GM23338 (cell line): ENCODE results near the gene HSPD1. TPM values are rescaled to one million over a fixed set of nuclear protein-coding genes. Genes with fewer than 3 reads are reported as not detected.

Experiments used
- ATAC-seq: fragments of 200-7000 bp; cut with Tn5 transposase; 3 replicates; pipeline ENCODE4 v1.9.1; 2020
- DNase-seq: peaks from one replicate; pipeline ENCODE4 v3.0.0-alpha.2; 2015; ENCODE audit warnings: low spot score
- H2AFZ ChIP-seq: fragments of 200-600 bp; sonication (generic); 2 replicates; pipeline ENCODE4 v1.8.0; 2016; ENCODE audit warnings: antibody characterized with exemption, mild to moderate bottlenecking, moderate library complexity
- H3F3A ChIP-seq: fragments of 200-600 bp; sonication (generic); replicated peaks from 2 replicates; pipeline ENCODE4 v1.8.0; 2017; ENCODE audit warnings: antibody characterized with exemption, mixed run types, low read depth
- H3K27ac ChIP-seq: fragments of 200-600 bp; sonication (generic); 2 replicates; pipeline ENCODE4 v1.6.1; 2016; ENCODE audit warnings: low read depth
- H3K27me3 ChIP-seq: fragments of 200-600 bp; sonication (generic); 2 replicates; pipeline ENCODE4 v1.8.0; 2016; ENCODE audit warnings: mild to moderate bottlenecking, mixed run types, moderate library complexity; ENCODE audit not compliant: insufficient read depth
- H3K36me3 ChIP-seq: fragments of 200-600 bp; sonication (generic); 2 replicates; pipeline ENCODE4 v1.8.0; 2016; ENCODE audit warnings: mild to moderate bottlenecking; ENCODE audit not compliant: insufficient read depth
- H3K4me1 ChIP-seq: fragments of 200-600 bp; sonication (generic); 2 replicates; pipeline ENCODE4 v1.8.0; 2016; ENCODE audit warnings: mild to moderate bottlenecking, moderate library complexity; ENCODE audit not compliant: insufficient read depth
- H3K4me2 ChIP-seq: fragments of 200-600 bp; sonication (generic); 2 replicates; pipeline ENCODE4 v1.7.1; 2017; ENCODE audit warnings: mixed run types
- H3K4me3 ChIP-seq: fragments of 200-600 bp; sonication (generic); 2 replicates; pipeline ENCODE4 v1.6.1; 2016; ENCODE audit warnings: mixed run types
- H3K79me2 ChIP-seq: fragments of 200-600 bp; sonication (generic); replicated peaks from 2 replicates; pipeline ENCODE4 v1.8.0; 2017; ENCODE audit warnings: mild to moderate bottlenecking; ENCODE audit not compliant: insufficient read depth
- H3K9me2 ChIP-seq: fragments of 200-600 bp; sonication (generic); 2 replicates; pipeline ENCODE4 v1.8.0; 2017; ENCODE audit not compliant: insufficient read depth
- H4K20me1 ChIP-seq: fragments of 200-600 bp; sonication (generic); replicated peaks from 2 replicates; pipeline ENCODE4 v1.8.0; 2017; ENCODE audit warnings: mild to moderate bottlenecking; ENCODE audit not compliant: insufficient read depth
- H3K27ac Mint-ChIP-seq: 2 replicates; pipeline ENCODE4 v1.8.0; 2020; ENCODE audit warnings: inconsistent platforms, mild to moderate bottlenecking, moderate library complexity, mixed read lengths
- H3K27me3 Mint-ChIP-seq: 3 replicates; pipeline ENCODE4 v1.8.0; 2022; ENCODE audit warnings: low read depth, mild to moderate bottlenecking, moderate library complexity, mixed read lengths, inconsistent platforms; ENCODE audit not compliant: insufficient read depth, poor library complexity
- H3K36me3 Mint-ChIP-seq: 3 replicates; pipeline ENCODE4 v1.8.0; 2021; ENCODE audit warnings: low read depth, mild to moderate bottlenecking, inconsistent platforms, moderate library complexity, mixed read lengths
- H3K4me1 Mint-ChIP-seq: 3 replicates; pipeline ENCODE4 v1.8.0; 2020; ENCODE audit warnings: mild to moderate bottlenecking, inconsistent platforms, mixed read lengths
- H3K4me3 Mint-ChIP-seq: 3 replicates; pipeline ENCODE4 v1.8.0; 2021; ENCODE audit warnings: moderate library complexity, mild to moderate bottlenecking, inconsistent platforms, mixed read lengths
- H3K9me3 Mint-ChIP-seq: 3 replicates; pipeline ENCODE4 v1.8.0; 2020; ENCODE audit warnings: moderate library complexity, mild to moderate bottlenecking, inconsistent platforms, mixed read lengths
- CREB1 ChIP-seq: fragments of 250-450 bp; sonication (Bioruptor Pico); IDR thresholded peaks from 2 replicates; pipeline ENCODE4 v1.5.0; 2020; ENCODE audit warnings: low read depth, mild to moderate bottlenecking, moderate library complexity
- CTCF ChIP-seq, 2 experiments: fragments of 200-600 bp in 1 of 2; sonication (generic) in 1 of 2; conservative IDR thresholded peaks; 2 replicates each; pipeline versions ENCODE4 v1.5.1 to v1.6.1; 2016 to 2017; ENCODE audit warnings: antibody characterized with exemption in 2 of 2, low read depth in 2 of 2, mild to moderate bottlenecking in 2 of 2, moderate library complexity in 1 of 2
- ETS1 ChIP-seq: IDR thresholded peaks from 2 replicates; pipeline ENCODE4 v1.6.1; 2016; ENCODE audit warnings: antibody characterized with exemption
- EZH2phosphoT487 ChIP-seq: fragments of 200-600 bp; sonication (generic); IDR thresholded peaks from one replicate; pipeline ENCODE4 v1.8.1; 2018; ENCODE audit warnings: antibody characterized with exemption; ENCODE audit not compliant: unreplicated experiment
- JUNB ChIP-seq: IDR thresholded peaks from one replicate; pipeline ENCODE4 v1.6.1; 2016; ENCODE audit warnings: antibody characterized with exemption; ENCODE audit not compliant: unreplicated experiment
- POLR2AphosphoS5 ChIP-seq: IDR thresholded peaks from 2 replicates; pipeline ENCODE4 v1.6.1; 2016; ENCODE audit warnings: antibody characterized with exemption, low read depth
- REST ChIP-seq: IDR thresholded peaks from one replicate; pipeline ENCODE4 v1.6.1; 2018; ENCODE audit warnings: antibody characterized with exemption; ENCODE audit not compliant: unreplicated experiment
- ZNF331 ChIP-seq: fragments of 250-450 bp; sonication (Bioruptor Pico); IDR thresholded peaks from 2 replicates; pipeline ENCODE4 v1.5.0; 2020; ENCODE audit warnings: low read depth, mild to moderate bottlenecking, moderate library complexity
- ZNF462 ChIP-seq: fragments of 250-450 bp; sonication (Bioruptor Pico); IDR thresholded peaks from 2 replicates; pipeline ENCODE4 v1.5.0; 2020; ENCODE audit warnings: mild to moderate bottlenecking, moderate library complexity
- polyA plus RNA-seq: library from polyadenylated mRNA; unstranded; fragments of >200 nt; fragmentation: Nextera tagmentation; extraction: Ambion mirVana; gene quantifications from 2 replicates; pipeline ENCODE4 v1.2.1, GENCODE V29; 2016
- total RNA-seq: library from RNA; depleted of rRNA; stranded (reverse); fragments of >200 nt; shearing (Covaris generic); gene quantifications from 2 replicates; pipeline ENCODE4 v1.2.3, GENCODE V29; 2014

The HSPD1 gene
- total and polyA plus RNA-seq, 2 experiments from 2014 or later = 880 to 1,188 TPM

- Histone ChIP-seq H3K4me1 (peaks cover 7% of the 10 kb centered on the region), H3K4me3 (no peak overlapping the region), H3F3A (peaks cover 3% of the 10 kb centered on the region; the same call in 1 of the 2 replicates), H3K27ac (peak overlapping the region; percentile 37), H4K20me1 (no peaks in the 10 kb centered on the region), H3K4me2 (no peak overlapping the region), H3K9me2 (no peaks in the 10 kb centered on the region), H3K27me3 (no peaks in the 10 kb centered on the region), H3K36me3 (peaks cover 14% of the 10 kb centered on the region; the same call in 1 of the 2 replicates), H2AFZ (no peak overlapping the region), H3K79me2 (peaks cover 16% of the 10 kb centered on the region)
- Mint-ChIP-seq H3K36me3 (peaks cover 77% of the 10 kb centered on the region), H3K4me3 (no peak overlapping the region), H3K9me3 (no peaks in the 10 kb centered on the region), H3K4me1 (peaks cover 8% of the 10 kb centered on the region; the same call in 2 of the 3 replicates), H3K27ac (0 out of 2 replicates have a peak overlapping the region, but pooled peaks have one; percentile 67), H3K27me3 (peaks cover 2% of the 10 kb centered on the region)
- DNase-seq (no peak), ATAC-seq (no peak)
- TF ChIP-seq POLR2AphosphoS5 = no peak
- no peak for TF ChIP-seq EZH2phosphoT487
- no peak for TF ChIP-seq ZNF331 (CRISPR knock-in tag)
Observed at GRCh38 chr2:197543206-197543605, 43.6 kb upstream of the HSPD1 start.

GRCh38 chr2:197539734-197540133 lies 40.1 kb upstream of the HSPD1 start:
- Histone ChIP-seq H3K36me3 (peaks cover 18% of the 10 kb centered on the region; the same call in 1 of the 2 replicates), H2AFZ (no peak overlapping the region), H4K20me1 (no peaks in the 10 kb centered on the region; the same call in 1 of the 2 replicates), H3K27me3 (no peaks in the 10 kb centered on the region), H3K4me1 (peaks cover 7% of the 10 kb centered on the region), H3K79me2 (peaks cover 19% of the 10 kb centered on the region), H3K4me2 (no peak overlapping the region), H3K4me3 (no peak overlapping the region), H3F3A (0 out of 2 replicates have a peak, but pooled peaks cover 3% of the 10 kb centered on the region), H3K27ac (no peak overlapping the region), H3K9me2 (no peaks in the 10 kb centered on the region)
- H3K9me3 Mint-ChIP-seq = no peaks in the 10 kb centered on the region
- no peaks in the 10 kb centered on the region for H3K27me3 Mint-ChIP-seq
- no peak overlapping the region for H3K27ac Mint-ChIP-seq
- H3K4me3 Mint-ChIP-seq = no peak overlapping the region
- no peak for ATAC-seq
- H3K4me1 Mint-ChIP-seq = peaks cover 8% of the 10 kb centered on the region; the same call in 2 of the 3 replicates
- DNase-seq = no peak
- H3K36me3 Mint-ChIP-seq = peaks cover 87% of the 10 kb centered on the region
- TF ChIP-seq ETS1 (no peak), ZNF462 (CRISPR knock-in tag) (no peak), CTCF (conservative IDR thresholded peaks at IDR 0.05; ENCODE audit: low read depth in 2 of 2) (no peak), JUNB (no peak), ZNF331 (CRISPR knock-in tag) (no peak), REST (no peak), CREB1 (no peak)
